HL-60 (cell line): ENCODE data around the gene GTF2IRD2.
"Not testable (repeated sequence)": the region's sequence is repeated elsewhere in the genome, so short reads cannot be mapped to it uniquely, and the experiment has no call there.

Experiments
- DNase-seq, 2 experiments: peaks; one replicate each; pipeline ENCODE4 v3.0.0-alpha.2; 2010 to 2020; ENCODE audit warnings: low read depth in 1 of 2, low spot score in 1 of 2
- H3K27ac ChIP-seq: fragments of 250-450 bp; sonication (Bioruptor Pico); replicated peaks from 2 replicates; pipeline ENCODE4 v1.5.1; 2020; ENCODE audit warnings: mild to moderate bottlenecking, moderate library complexity
- H3K27me3 ChIP-seq: fragments of 250-450 bp; sonication (Bioruptor Pico); 2 replicates; pipeline ENCODE4 v1.5.1; 2021; ENCODE audit warnings: mild to moderate bottlenecking, moderate library complexity; ENCODE audit not compliant: insufficient read depth, poor library complexity, severe bottlenecking
- H3K4me3 ChIP-seq: replicated peaks from 2 replicates; pipeline ENCODE4 v1.5.1; 2011; ENCODE audit warnings: mild to moderate bottlenecking, control low read depth, low read length; ENCODE audit not compliant: insufficient read depth

The GTF2IRD2 gene

GRCh38 chr7:74766991-74767390 is 84.4 kb downstream of the GTF2IRD2 start:
- DNase-seq, H3K27ac ChIP-seq, H3K4me3 ChIP-seq: not testable (repeated sequence)

DNA sequence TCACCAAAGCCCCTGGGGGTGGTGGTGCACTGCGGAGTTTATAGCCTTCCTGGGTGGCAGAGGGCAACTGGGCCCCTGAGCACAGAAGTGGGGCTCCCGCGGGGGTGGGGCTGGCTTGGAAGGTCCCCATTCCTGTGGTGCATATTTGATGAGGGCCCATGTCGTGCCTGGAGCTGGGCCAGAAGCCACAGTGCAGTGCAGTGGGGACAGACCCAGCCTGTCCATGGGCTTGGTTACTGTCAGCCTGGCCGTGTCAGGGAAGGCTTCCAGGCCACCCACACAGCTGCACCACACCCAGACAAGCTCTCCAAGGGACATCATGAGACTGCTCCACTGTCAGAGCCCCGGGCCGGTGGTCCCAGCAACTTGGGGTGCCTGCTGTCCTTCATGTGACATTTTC is 84.9 kb downstream of the GTF2IRD2 start:
- H3K27ac ChIP-seq, H3K4me3 ChIP-seq, H3K27me3 ChIP-seq, DNase-seq: not testable (repeated sequence)

More at GRCh38 chr7:74766991-74767390, 84.4 kb downstream of the GTF2IRD2 start:
- not testable (repeated sequence) for H3K27me3 ChIP-seq

DNA sequence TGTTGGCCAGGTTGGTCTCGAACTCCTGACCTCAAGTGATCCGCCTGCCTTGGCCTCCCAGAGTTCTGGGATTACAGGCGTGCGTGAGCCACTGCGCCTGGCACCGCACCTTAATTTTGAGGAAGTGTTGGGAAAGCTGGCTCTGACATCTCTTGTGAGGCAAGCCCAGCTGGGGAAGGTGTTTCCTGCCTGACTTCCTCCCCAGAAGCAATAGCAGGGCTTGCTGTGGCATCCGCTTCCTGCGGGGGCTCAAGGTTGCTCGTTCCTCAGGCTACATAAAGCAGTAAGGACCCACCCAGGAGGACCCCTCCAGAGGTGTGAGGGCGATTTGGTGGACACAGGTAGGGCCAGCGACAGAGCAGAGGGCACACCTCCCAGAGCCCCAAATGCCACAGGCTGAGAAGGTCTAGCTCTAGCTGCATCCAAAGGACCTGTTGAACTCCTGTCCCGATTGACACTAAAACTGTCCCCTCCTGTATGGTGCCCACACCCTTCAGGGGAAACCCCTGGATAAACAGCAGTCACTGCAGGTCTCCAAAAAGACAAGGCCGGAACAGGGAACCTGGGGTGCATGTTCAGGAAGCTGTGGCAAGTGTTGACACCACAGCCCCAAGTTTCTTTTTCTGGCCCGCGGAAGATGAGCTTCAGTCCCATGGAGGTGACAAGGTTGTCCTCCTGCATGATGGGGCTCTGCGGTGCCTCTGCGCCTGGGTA is 86.0 kb downstream of the GTF2IRD2 start:
- H3K27ac ChIP-seq, DNase-seq, H3K27me3 ChIP-seq, H3K4me3 ChIP-seq: not testable (repeated sequence)

DNA sequence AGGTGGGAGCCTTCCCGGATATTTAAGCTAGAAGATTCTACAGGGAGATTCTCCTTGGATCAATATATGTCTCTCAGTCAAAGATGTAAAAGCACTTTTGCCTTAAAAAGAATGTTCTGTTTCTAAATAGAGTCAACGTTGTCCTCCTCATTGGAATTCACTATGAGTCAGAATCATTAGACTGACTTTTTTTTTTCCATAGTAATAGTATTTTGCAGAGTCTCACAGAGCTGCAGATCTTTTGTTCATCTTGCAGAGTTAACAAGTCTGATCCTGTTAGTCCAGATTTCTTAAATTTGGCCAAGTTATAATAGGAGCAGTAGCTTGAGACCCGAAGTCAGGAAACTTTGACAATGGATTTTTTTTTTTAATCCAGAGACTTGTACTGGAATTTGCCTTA is 92.4 kb downstream of the GTF2IRD2 start:
- not testable (repeated sequence) for H3K27me3 ChIP-seq, H3K27ac ChIP-seq, H3K4me3 ChIP-seq, DNase-seq

- not testable (repeated sequence) for DNase-seq, H3K27ac ChIP-seq, H3K27me3 ChIP-seq, H3K4me3 ChIP-seq
Observed at GRCh38 chr7:74758268-74758667, 93.1 kb downstream of the GTF2IRD2 start.

DNA sequence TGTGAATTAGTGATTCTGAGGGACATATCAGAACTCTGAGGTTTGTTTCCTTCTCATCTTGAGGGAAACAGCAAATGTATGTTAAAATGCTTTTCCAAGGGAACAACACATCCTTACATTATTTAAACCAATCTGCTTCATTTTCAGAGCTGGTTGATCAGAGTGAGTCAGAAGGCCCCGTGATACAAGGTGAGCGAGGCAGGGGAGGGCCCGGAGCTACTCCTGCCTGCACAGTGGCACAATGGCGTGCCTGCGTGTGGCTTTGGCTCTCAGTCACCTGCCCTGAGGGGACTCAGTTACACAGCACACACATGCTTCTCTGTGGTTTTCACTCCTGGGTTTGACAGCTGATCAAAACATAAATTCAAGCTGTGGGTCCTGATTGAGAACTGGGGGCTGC is 94.7 kb downstream of the GTF2IRD2 start:
- not testable (repeated sequence) for H3K27ac ChIP-seq, DNase-seq, H3K4me3 ChIP-seq, H3K27me3 ChIP-seq

DNA sequence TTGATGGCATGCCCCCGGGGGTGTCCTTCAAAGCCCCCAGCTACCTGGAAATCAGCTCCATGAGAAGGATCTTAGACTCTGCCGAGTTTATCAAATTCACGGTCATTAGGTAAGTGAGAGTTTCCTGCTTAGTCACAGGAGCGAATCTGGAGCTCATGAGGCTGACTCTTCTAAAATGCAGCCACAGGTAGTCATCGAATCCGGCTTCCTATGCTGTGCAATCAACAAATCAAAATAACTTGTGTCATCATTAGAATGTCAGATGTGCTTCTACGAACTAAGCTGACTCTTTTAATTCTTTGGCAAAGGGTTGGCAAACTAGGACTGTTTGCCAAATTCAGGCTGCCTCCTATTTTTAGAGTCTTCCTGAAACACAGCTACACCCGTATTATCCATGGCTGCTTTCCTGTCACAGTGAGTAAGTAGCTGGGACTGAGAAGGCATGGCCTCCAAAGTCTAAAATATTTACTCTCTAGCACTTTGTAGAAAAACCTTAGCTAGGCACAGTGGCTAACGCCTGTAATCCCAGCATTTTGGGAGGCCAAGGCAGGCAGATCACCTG is 97.4 kb downstream of the GTF2IRD2 start:
- H3K27ac ChIP-seq, H3K27me3 ChIP-seq, DNase-seq, H3K4me3 ChIP-seq: not testable (repeated sequence)
